HG03139 (cell line): Measurements from ENCODE around the gene ICAM2.
A peak's percentile ranks its signal among the peaks of the same experiment; 100 is the strongest.

Experiments
- ATAC-seq: cut with Tn5 transposase; IDR thresholded peaks from one replicate; pipeline ENCODE4 v1.9.1; 2021; ENCODE audit not compliant: unreplicated experiment

The ICAM2 gene

DNA sequence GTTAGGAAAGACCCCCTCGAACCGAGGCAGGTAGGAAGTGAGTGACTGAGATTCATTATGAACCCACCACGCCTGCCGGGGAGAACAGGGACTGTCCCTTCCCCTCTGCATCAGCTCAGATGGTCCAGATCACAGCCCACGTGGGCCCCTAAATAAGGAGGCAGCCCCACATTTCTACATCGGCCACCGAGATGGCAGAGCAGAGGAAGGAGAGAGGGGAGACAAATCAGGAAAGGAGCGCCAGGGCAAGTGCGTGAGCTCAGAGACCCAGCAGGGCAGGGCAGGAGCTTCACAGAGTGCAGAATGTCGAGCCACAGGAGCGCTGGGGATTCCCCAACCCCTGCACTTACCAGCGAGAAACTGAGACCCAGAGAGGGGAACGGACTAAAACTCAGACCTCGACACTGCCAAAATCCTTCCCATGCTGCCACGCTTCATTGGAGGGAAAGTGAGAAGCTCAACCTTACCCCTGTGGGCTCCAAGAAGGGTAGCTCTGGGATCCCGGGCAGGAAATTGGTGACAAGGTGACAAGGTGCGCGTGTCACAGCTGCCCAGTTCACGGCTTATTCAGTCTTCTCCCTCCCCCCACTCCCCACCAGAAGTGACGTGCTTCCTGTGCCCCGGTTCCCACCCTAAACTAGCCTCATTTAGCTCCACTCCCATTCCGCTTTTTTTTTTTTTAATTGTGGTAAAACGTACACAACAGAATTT is at the start of gene ICAM2:
ICAM2 (minus strand) TSS at position 578 of the 711 bp plus-strand sequence. CDS start 13,942 bp downstream, outside the sequence.
- ATAC-seq = peak; percentile 49

DNA sequence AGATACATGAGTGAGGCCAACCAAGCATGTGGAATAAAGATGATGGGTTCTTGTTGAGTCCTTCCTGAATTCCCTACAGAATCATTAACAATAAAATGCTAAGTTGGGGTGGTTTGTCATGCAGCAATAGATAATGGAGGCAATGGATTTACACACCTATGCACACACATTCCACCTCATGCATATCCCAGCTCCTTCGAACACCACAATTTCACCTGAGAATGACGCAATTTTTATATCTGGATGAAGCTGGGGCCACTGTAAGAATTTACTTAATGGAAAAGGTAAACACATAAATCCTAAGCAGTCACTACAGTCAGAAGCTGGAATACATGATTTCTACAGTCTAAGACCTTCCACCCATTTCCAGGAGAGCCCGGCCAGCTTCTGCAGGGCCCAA is 49.8 kb upstream of the ICAM2 start:
- ATAC-seq = no peak

DNA sequence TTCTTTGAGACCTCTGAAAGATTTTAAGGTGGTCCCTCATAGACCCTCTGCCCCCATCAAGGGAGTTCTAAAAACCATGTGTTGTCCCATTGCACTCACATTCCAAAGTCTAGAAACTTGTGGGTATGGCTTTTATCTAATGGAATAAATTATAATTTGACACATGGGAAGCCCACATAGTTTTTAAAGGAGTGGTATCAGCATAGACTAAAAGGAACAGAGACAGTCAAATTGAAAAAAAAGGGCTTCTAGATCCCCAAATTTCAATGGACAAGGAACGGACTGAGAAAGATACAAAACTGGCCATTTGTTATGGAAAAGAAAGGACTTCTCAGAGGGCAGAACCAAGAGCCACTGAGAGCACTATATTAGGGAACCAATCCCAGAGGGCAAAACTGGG is 48.7 kb upstream of the ICAM2 start:
- no peak for ATAC-seq

DNA sequence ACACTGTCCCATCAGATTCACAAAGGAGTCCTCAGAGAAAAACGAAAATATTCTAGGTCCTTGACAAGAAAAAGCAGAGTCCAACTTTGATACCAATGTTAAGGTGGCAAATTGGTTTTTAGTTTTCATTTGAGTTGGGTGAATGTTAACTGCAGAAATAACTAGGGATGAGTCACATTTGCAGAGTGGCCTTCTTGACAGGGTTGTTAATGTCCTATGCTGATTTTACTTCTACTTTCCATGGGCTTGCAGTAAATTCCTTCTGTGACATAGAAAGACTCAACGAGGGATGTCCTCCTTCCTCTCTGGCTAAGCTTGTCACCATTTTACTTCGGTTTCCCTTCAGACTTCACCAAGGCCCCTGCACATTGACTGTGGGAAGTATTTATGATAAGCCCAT is 47.2 kb upstream of the ICAM2 start:
- ATAC-seq = no peak

DNA sequence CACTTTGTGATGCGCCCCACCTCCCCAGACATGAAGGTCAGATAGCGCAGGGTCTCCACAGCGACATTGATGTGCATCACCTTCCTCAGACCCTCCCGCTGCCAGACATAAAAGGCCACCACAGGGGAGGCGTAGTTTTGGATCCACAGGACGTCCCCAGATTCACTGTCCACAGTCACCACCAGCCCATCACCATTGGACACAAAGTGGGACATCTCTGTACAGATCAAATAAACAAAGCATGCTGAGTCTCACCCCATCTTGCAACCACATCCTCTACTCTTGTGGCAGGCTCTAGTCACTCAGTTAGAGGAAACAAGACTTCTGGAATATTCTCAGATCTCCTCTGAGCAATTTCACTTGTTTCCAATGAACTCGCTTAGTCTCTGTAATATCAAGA is 46.3 kb upstream of the ICAM2 start:
- ATAC-seq = no peak

DNA sequence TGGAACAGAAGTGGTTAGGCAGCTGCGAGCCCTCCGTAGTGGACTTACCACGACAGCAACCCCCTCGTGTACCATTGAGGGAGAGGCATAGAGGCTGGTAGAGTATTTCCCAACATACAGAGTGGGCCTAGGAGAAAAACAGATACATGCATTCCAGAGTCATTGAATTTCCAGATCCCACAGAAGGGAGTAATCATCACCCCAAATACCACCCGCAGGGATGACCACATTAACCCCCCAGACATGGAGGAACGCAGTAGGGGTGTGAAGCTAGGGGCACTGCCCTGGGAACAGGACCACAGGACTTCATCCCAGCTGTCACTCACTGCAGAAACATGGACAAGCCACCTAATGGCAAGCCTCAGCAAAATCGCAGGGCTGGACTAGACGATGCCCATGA is 44.7 kb upstream of the ICAM2 start:
- ATAC-seq = no peak

DNA sequence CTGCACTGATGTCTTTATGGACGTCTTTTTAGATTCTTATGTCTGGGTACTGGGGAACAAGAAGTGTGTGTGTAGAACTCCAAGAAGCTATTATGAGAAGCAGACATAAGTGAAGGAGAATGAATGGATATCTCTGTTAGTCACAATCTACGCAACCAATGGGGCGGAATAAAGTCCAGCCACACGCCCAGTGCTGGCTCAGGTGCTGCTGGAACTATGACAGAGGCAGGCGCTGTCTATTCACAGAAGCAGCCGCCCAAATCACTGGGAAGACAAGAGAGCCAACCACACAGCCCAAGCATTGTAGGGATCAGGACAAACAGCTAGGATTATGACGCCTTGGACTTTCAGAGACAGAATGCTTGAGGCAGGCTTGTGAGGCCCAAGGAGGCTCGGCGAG is 43.9 kb upstream of the ICAM2 start:
- no peak for ATAC-seq

DNA sequence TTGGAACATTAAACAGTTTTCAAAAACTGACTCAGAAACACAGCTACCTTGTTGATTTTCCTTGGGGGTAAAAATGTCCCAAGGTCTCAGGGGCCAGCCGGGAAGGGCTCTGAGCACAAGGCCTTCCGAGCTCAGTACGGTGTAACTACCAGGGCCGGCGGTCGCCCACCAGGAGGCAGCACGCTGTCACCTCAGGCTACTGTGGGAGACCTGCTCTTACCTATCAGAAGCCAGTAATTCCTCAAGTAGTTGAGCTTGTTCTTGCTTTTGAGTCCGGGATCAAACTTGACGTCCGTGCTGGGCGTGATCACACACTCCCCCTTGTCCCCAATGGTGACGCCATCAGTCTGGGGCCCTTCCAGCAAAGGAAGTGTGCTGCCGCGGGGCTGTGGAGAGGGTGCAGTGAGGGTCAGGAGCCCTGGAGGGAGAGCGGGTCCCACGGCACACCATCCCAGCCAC is 43.4 kb upstream of the ICAM2 start:
- ATAC-seq = no peak

DNA sequence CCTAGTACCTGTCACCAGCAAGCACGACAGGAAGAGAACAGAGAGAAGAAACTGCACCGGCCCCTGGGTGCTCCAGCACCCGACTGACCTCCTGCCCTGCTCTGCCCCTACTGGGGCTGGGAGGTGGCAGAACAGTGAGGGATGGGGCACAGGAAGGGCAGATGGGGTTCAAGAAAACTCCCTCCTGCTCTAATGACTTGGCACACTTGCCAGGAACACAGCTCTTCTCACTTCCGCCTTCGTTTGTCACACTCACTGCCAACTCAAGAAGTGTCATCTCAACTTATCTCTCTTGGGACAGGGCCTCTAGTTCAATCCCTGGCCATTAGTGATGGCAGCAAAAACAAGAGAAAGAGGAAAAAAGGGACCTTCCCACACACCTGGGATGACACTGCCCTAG is 42.7 kb upstream of the ICAM2 start:
- ATAC-seq = no peak

DNA sequence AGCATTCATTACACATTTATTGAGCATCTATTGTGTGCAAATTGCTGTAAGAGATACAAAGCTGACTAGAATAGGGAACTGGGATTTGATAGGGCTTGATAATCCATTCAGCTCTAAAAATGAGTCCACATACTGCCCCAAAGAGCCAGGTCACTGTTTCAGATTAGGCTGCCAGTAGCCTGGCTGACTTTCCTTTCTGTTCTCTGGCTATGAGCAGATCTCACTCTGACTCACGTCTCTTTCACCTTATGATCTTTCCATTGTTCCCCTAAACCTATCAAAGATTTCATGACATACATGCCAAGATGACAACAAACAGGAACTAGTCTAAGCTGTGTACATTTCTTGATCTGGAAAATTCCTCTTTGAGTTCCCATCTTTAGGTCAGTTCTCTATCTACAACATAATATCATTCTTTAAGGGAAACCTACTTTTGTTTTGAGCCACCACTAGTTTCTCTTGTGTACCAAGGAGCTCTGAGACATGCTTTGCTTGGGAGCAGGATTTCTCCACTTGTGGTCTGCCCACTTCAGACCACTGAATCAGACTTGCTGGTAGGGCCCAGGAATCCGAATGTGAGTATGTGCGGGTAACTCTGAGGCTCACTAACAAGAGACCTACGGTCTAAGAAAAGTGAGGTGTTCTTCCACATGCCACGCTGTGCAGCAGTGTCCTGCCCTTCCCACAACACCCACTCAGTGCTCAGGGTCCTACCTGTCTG is 40.9 kb upstream of the ICAM2 start:
- ATAC-seq = no peak

DNA sequence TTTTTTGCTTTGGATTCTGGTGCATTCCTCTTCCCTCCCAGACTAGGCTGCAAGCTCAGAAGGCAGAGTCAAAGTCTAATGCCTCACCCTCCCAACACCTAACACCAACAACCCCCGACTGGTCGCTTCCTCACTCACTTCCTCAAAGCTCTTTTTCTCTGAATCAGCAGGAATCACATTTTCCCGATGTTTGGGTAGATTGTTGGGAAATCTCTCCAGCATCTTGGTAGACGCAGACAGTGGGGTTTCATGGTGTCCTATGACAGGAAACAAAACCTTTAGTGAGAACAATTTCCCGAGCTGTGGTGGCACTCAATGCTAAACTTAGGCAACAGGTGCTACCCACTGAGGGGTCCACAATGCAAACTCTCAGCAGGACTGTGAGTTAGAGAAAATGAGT is 39.9 kb upstream of the ICAM2 start:
- ATAC-seq = no peak

DNA sequence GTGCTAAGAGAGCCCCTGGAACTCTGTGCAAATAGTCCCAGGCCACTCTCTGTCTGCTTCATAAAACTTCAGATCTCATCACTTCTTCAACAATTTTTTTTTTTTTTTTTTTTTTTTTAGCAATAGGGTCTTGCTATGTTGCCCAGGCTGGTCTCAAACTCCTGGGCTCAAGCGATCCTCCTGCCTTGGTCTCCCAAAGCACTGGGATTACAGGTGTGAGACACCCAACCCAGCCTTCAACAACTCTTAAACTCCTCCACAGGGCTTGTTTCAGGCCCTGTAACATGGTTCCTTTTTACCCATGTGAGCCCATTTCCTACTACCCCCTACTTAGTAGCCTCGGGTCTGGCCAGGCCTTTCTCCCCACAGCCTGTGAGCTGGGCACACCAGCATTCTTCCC is 39.3 kb upstream of the ICAM2 start:
- ATAC-seq = no peak

DNA sequence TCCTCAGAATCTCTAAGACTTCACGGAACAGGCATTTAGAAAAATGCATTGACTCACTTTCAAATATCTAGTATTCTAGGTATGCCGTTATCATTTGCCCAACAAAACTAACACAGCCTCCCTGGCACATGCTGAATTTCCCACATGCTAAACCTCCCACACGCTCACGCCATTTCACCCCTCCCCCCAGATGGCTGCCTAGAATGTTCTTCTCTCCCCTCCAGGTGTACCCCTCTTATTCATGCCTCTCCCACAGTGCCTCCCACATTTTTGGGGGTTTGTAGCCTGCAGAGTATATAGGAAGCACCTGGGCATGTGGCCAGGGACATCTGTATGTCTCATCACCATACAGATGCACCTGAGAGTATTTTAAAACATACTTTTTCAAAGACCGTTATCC is 38.2 kb upstream of the ICAM2 start:
- ATAC-seq = no peak

DNA sequence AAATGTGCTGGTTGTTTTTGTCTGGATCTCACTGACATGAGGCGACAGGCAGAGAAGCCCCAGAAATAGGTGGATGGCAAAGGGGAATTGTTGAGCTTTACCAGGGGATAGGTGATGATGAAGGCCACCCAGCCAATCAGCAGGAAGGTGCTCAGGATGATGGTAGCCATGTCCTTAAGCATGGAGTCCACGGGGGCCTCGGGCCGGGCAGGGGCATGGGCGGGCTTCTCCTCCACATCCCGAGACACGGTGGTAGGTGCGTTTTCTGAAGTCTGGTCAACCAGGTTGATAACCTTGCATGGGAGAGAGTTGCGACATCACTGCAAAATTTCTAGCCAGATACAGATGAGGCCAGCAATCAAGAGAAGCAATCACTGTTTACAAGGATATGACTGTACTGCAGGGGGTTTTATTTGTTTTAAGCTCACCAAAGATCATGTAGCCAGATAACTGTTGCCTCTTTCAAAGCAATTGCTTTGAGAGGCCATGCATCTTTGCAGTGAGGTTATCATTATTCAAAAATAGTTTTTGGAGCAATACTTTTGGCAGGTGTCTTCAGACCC is 37.3 kb upstream of the ICAM2 start:
- ATAC-seq = no peak

DNA sequence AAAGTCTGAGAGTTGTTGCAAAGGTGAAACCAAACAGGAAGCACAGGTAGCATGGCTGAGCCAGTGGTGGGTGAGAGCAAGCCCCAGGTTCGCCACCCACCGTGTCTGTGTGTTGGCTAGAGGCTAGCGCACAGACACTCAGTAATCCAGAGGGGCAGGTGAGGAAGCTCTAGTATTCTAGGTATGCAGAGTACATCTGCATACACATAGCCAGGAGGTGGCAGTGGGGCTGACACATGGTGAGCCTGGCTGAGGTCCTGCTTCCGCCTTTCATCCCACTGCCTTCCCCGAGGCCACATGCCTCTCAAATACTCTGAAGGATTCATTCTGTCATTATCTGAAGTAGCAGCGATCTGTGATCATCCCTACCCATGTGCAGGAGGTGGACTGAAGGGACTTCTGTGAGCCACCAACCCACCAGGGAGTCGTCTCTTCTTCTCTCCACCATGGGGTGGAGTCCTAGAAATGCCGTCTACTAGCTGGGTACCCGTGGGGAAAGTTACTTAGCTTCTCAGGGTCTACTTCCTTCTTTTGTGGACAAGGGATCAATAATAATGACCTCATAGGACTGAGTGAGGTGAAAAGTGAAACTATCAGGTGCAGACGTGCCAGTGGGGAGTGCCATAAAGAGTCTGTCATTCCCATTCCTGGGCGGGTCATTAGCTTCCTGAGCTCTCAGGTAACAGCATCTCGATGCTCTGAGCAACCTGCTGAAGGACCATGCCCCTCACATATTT is 36.0 kb upstream of the ICAM2 start:
- peak; percentile 74 for ATAC-seq

DNA sequence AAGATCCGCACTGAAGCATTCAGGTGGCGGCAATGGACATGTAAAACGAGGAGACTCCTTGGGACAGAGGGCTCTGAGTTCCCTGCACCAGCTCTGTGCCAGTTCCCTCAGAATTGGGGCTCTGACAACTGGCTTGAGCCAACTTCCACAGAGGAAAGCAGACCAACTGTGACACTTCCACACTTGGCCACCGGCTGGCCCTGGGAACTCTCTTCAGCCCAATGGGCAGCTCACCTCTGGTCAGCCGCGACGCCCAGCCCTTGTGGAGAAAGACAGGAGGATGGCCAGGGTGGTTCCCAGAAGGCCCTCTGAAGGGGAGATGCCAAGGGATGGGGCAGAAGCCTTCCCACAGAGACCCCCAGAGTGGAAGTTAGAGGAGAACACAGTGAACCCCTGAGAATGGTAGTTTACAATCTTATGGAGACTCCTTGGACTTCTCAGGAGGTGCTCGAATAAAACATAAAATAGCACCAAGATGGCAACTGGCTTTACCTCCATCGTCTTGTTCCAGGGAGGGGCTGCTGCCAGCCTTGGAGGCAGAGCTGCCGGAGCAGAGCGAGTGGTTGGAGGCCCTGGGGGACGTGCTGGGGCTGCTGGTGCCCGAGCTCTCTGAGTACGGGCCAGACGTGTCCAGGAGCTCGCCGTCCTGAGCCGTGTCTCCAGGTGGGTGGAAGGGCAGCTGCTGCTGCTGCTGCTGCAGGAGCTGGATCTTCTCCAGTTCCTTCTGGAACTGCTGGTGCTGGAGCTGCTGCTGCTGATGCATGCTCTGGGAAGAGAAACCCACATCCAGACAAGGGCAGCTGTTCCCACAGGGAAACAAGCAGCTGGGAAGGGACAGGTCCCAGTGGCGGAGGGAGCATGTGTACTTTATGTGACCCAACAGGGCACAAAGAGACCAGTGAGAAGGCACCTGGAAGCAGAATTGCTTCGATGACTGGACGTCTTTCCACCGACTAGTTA is 35.0 kb upstream of the ICAM2 start:
- no peak for ATAC-seq

DNA sequence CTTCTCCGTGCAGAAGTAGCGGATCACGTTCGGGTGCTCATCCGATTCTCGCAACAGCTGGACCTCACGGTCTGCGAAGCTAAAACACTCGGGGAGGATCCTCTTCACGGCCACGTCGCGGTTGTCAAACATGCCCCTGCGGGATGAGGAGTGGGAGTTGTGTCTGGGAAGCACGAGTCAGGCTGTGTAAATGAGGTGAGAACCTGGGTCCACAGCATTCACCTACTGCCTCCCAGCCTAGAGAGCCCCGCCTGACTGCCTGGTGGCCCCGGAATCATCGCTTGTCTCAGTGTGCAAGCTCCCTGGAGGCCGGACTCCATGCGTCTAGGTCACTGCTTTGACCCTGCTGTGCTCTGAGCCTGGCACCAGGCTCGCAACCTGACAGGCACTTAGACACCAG is 33.9 kb upstream of the ICAM2 start:
- no peak for ATAC-seq

DNA sequence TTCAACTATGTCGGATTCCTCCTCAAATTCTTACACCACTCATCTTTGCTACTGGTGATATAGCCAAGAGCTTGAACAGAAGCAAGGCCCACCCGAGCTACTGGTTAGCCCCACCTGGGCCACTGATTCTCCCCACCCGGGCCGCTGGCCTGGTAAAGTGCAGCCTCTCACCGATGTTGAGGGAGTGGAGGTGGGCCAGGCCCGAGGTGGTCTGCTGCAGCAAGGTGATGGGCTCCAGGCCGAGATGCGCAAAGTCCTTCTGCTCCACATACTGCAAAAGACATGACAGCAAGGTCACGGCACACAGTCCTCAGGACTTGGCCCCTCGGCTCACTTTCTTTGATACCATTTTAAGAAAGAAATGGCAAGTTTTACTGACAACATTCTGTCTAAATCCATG is 32.7 kb upstream of the ICAM2 start:
- ATAC-seq = no peak

DNA sequence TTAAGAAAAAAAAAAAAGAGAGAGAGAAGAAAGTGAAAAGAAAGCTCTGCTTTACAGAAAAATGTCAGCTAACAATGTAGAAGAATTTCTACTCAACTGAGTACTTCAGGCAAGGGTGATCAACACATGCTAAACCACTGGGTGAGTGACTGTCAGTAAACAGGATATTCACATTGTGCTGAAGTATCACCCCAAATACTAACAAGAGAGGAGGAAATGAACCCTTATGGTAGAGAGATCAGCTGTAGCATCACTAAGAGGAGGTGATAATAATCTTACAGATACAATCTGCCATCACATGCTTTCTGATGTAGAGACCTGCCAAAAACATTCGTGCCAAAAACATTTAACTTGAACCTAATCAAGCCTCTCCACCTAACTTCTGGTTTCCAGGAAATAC is 30.7 kb upstream of the ICAM2 start:
- no peak for ATAC-seq

DNA sequence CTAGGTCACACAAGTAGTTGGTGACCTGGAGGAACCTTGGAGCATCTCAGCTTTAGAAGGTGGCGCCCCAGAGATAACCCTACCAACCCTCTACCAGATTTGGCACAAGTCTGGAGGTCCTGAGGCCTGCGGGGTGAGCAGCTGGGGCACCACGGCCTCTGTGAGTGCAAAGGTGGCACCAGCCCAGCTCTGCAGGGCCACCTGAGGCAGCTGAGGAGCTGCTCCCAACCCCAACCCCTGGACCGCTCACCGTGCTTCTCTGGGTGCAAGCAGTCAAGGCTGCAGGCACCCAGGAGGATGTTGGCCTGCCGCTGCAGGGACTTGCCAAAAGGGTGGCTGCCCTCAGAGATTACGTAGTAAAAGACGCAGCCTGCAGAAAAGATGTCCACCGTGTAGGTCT is 28.4 kb upstream of the ICAM2 start:
- ATAC-seq = no peak

DNA sequence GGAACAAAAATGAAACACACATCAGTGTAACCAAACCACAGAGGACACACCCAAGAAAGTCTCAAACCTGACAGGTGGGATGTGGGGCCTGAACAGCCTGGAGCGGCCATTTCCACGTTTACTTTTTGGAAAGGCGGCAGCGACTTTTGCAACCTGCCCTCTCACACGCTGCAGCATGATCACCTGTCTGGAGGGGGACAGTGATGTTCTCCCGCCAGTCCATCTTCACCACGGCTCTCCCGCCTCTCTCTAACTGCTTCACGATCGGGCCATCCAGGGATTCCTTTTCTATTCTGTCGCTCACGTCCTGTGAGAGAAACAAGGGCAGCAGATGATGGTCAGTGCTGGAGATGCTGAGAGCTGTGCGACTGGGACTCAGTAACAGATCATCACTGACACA is 24.7 kb upstream of the ICAM2 start:
- ATAC-seq = no peak
